ENCODE results near the gene LRRC8C.

DNA sequence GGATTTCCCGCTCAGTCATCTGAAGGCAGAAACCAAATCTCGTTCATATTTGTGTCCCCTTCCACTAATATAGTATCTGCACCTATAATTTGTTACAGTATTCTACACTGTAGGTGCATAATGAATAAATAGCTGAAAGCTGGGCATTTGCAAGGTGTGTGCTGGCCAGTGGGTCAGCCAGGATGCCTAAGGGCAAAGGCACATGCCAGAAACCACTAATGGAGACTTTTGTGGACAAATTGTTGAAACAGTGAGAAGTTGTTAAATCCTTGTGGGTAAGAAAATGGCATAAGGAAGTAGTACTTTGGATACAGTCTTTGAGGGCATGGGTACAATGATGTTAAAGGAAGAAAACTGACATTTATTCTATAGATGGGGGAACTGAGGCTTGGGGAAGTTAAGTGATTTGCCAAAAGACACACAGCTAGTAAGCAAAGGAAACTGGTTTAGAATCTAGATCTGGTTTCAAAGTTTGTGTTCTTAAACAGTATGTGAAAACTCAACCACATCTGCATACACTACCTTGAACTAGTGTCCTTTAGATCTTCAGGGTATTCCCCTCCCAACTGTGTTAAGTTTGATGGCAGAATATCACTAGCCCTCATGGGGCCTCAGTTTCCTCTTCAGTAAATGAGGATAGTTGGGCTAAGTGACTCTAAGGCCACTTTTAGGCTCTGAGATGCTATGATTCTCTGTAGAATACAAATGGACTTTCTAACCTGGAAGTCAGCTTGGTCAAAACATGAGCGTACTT lies 26.5 kb upstream of the LRRC8C start:
- TF ChIP-seq CTCF (IDR thresholded peaks at IDR 0.05; ENCODE audit: low read depth, low read length, missing input control) (no peak), JUND (IDR thresholded peaks at IDR 0.05) (no peak), MAX (IDR thresholded peaks at IDR 0.05) (no peak), NR2F2 (IDR thresholded peaks at IDR 0.05) (no peak), EGR1 (IDR thresholded peaks at IDR 0.05; ENCODE audit: low read depth in 2 of 2) (no peak), TAF1 (conservative IDR thresholded peaks at IDR 0.05) (no peak), RAD21 (IDR thresholded peaks at IDR 0.05) (no peak), GABPA (IDR thresholded peaks at IDR 0.05 in 1 of 2, conservative IDR thresholded peaks at IDR 0.05 in 1 of 2) (no peak), ATF3 (IDR thresholded peaks at IDR 0.05) (no peak), YY1 (IDR thresholded peaks at IDR 0.05) (no peak), SP1 (IDR thresholded peaks at IDR 0.05) (no peak)
- TF ChIP-seq, protein P1, sequence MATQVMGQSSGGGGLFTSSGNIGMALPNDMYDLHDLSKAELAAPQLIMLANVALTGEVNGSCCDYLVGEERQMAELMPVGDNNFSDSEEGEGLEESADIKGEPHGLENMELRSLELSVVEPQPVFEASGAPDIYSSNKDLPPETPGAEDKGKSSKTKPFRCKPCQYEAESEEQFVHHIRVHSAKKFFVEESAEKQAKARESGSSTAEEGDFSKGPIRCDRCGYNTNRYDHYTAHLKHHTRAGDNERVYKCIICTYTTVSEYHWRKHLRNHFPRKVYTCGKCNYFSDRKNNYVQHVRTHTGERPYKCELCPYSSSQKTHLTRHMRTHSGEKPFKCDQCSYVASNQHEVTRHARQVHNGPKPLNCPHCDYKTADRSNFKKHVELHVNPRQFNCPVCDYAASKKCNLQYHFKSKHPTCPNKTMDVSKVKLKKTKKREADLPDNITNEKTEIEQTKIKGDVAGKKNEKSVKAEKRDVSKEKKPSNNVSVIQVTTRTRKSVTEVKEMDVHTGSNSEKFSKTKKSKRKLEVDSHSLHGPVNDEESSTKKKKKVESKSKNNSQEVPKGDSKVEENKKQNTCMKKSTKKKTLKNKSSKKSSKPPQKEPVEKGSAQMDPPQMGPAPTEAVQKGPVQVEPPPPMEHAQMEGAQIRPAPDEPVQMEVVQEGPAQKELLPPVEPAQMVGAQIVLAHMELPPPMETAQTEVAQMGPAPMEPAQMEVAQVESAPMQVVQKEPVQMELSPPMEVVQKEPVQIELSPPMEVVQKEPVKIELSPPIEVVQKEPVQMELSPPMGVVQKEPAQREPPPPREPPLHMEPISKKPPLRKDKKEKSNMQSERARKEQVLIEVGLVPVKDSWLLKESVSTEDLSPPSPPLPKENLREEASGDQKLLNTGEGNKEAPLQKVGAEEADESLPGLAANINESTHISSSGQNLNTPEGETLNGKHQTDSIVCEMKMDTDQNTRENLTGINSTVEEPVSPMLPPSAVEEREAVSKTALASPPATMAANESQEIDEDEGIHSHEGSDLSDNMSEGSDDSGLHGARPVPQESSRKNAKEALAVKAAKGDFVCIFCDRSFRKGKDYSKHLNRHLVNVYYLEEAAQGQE (IDR thresholded peaks at IDR 0.05): no peak
- TF ChIP-seq, protein P2, sequence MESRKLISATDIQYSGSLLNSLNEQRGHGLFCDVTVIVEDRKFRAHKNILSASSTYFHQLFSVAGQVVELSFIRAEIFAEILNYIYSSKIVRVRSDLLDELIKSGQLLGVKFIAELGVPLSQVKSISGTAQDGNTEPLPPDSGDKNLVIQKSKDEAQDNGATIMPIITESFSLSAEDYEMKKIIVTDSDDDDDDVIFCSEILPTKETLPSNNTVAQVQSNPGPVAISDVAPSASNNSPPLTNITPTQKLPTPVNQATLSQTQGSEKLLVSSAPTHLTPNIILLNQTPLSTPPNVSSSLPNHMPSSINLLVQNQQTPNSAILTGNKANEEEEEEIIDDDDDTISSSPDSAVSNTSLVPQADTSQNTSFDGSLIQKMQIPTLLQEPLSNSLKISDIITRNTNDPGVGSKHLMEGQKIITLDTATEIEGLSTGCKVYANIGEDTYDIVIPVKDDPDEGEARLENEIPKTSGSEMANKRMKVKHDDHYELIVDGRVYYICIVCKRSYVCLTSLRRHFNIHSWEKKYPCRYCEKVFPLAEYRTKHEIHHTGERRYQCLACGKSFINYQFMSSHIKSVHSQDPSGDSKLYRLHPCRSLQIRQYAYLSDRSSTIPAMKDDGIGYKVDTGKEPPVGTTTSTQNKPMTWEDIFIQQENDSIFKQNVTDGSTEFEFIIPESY (IDR thresholded peaks at IDR 0.05): no peak

All from liver (tissue), 3 donors.